NCI-H2196 treated with DMSO at 0.1 percent for 48 hours (cell line): Measurements from ENCODE around the gene CLTCL1.

Experiments used
- DNase-seq: peaks from one replicate; lab custom pipeline; 2025; ENCODE audit not compliant: unreplicated experiment; lab: John Stamatoyannopoulos, UW

CLTCL1 gene

DNA sequence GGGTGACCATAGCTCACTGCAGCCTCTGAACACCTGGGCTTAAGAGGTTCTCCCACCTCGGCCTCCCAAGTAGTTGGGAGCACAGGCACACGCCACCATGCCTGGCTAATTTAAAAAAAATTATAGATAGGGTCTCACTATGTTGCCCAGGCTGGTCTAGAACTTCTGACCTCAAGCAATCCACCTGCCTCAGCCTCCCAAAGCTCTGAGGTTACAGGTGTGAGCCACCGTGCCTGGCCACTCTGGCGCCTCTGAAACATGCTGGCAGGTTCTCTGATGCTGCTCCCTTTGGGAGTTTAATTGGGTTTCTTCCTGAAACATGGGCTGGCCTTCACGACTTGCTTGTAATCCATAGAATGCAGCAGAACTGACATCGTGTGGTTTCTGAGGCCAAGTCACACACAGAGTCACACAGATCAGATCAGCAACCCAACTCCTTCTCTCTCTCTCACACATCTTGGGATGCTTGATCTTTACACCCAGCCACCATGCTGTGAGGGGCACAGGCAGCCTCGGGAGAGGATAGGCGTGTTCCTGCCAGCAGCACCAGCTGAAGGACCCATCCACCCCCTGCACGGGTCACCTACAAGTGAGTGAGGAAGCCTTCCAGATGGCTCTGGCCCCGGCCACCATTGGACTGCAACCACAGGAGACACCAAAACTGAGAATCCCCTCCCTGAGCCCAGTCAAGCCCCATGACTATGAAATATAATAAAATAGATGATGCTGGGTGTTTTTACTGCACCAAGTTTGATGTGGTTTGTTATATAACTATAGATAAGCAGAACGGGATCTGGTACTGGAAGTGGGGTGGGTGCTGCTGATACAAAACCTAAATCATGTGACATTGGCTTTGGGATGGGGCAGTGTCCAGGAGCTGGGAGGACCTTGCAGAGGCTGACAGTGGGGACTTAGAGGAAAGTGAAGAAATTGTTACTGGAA is 138.3 kb downstream of the CLTCL1 start:
- no peak for DNase-seq

DNA sequence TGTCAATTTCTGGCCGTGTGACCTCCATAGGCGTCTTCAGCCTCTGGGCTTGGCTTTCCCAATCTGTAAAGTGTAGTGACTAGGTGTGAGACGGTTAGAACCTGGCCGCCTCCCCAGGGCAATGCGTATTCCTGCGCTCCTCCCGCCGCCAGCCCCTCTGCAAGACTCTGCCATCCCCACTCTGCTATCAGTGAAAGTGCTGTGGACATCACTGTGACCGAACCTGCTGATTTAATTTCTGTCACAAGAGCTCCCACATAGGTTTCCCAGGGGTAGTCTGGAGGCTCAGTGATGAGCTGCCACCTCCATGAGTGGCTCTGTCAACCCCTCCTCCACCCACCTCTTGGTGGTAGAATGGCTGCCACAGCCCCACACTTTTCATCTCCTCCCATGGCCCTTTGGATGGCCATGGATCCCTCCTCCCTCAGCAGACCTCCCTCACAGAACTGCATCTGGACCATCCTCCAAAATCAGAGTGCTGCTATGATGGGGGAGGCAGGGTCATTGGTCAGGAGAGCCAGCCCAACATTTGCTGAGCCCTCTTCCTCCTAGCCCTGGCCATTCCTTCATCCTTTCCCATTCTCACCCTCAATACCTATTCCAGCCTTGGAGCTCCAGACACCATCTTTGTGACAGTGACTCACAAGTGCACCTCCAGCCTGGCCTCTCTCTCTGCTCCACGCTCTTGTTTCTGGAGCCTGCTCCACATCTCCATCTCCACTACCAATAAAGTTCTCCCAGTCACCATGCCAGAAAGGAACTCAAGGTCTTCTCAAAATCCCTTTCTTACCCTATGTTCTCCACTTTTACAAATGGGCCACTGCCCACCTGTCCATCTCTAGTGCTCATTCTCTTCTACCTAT is 140.0 kb downstream of the CLTCL1 start:
- DNase-seq = no peak

DNA sequence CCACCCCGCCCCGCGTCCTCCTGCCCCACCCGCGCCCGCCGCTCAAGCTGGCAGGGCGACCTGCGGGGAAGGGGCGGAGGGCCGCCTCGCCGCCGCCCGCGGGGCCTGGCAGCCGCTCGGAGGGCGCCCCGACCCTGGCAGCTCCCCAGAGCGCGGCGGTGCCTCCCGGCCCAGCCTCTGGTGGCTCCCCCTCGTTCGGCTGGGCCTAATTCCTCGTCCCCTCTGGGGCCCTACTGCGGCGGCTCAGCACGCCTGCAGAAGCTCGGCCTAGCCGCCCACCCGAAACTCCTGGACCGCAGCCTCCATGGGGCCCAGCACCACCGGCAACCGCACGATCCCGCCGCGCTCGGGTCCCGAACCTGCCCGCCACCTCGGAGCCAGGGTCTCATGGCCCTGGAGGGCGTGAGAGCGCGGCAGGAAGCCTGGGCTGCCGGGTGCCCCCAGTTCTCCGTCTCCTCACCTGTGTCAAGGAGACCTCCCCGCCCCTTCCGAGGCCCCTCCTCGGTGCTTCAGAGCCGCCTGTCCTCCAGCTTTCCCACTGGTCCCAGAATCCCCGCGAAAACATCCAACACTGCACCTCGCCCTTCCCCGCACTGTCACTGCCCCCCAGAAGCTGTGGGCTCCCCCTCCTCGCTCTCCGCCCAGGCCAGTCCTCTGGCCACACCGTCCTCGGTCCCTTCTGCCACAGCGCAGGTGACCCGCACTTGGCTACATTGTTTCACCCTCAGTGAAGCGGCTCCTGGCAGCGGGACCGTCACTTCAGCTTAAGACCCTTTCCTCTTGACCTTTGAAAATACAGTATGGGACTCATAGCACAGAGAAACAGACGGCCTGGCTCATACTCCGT is 140.8 kb downstream of the CLTCL1 start:
- no peak for DNase-seq

DNA sequence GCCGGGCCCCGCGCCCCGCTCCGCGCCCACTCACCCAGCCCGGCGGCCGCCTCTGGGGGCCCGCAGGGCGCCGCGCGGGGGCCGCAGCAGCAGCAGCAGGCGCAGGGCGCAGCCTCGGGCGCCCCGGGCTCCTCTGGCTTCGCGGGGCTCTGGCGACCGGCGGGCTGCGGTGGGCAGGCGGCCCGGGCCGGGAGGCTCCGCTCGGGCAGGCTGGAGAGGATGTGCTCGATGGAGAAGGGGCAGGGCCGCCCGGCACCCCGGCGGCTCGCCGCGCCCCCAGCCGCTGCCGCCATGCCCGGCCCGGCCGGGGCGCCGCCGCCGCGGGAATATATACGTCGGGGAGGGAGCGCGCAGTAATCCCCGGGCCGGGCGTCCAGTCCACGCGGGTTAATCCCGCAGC is 141.5 kb downstream of the CLTCL1 start, which contains the start of gene GSC2:
TSS of gene GSC2 (minus strand) at position 302 of the 400 bp plus-strand sequence. CDS start at position 293, 9 bp downstream.
- no peak for DNase-seq

DNA sequence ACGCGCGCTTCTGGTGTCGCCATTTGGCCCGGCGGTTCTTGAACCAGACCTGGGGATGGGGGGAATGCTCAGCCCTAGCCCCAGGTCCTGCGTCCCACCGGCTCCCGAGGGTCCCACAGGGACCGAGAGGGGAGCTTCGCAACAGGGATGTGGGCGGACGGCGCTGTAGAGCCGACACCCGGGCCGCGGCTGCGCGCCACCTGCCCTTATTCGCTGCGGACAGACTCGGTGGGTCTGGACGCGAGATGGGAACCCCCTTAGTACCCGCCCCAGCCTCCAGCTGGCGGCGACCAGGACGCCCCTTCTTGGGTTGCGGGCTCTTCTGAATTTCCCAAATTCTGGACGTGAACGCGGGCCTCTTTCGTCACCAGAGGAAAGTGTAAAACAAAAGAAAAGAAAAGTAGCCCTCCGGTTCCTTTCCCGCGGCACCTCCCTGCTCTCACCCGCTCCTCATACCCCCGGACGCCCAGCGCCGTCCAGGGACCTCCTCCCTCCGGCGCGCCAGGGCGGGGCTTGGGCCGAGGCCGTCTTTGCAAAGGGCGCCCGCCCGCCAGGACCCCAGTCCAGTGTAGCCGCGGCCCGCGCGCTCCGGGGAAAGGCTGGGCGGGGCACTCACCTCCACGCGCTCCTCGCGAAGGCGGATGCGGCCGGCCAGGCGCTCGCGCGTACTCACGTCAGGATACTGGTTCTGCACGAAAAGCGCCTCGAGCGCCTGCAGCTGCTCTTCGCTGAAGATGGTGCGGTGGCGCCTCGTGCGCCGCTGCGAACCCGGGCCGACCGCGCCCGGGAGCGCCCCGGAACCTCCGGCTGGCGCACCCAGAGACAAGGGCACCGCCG is 142.3 kb downstream of the CLTCL1 start:
- no peak for DNase-seq

DNA sequence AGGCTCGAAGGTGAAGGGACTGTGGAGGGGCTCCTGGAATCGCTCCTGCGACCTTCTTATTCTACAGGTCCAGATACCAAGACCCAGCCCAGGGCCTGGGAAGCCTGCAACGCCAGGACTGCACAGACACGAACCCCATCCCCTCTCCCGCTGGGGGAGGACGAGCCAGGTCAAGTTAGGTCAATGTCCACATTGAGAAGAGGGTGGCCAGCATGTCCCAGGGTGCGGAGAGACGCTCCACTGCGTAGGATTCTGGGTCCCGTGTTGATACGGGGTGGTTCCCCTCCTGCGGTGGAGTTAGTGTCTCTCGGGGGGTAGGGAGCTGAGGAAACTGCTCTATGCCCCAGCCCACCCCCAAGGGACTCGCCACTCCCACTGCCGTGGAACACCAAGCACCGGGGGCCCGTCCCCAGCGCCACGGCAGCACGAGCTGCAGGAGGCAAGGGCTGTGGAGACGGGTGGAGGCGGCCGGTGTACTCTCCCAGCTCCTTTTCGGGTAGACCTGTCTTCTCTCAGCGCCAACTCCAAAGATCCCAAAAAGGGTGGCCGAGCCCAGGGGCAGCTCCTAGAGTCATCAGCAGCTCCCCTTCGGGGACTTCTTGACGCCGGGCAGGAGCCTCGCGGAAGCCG is 143.0 kb downstream of the CLTCL1 start:
- DNase-seq = no peak

DNA sequence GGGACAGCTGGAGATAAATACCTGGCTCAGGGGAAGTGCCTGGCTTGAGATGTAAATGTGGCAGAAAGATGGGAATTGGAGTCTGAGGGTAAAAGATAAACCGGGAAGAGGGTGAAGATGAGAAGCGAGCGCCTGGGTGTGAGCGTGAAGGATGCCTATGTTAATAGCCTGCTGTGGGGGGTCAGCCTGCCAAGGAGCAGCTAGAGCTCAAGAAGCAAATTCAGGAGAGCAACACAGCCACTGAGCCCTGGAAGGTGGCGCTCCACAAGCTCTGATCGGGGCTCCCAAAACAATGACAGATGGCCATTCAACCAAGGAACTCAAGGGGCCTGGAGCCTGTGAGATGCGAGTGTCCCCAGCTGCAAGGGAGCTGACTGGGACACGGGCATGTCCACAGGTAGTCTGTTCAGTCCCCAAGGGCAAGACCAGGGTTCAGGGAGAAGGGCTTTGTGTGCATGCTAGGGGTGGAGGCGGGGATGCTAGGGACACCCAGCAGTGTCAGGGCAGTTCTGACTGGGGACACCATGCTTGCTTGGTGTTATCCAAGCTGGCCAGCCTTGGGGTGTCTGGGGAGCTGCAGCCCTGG is 144.2 kb downstream of the CLTCL1 start:
- DNase-seq = no peak

DNA sequence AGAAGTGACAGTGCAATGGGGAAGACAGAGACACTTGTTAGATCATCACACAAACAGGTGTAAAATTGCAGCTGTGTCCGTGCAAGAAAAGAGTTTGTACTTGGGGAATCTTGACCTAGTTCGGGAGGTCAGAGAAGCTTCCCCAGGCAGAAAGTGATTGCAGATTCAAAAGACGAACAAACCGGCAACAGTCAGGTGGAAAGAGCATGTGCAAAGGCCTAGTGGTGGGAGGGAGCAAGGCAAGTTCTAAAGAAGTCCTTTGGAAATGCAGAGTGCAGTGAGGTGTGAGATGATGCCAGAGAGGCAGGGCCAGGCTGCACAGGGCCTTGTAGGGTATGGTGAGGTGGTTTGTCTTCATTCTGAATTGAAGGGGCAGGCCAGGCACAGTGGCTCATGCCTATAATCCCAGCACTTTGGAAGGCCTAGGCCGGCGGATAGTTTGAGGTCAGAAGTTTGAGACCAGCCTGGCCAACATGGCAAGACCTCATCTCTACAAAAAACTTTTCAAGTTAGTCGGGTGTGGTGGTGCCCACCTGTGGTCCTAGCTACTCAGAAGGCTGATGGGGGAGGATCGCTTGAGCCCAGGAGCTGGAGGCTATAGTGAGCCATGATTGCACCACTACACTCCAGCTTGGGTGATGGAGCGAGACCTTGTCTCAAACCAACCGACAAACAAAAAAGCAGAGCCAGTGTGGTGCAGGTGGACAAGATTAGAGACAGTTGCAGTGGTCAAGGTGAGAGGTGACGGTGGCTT is 145.1 kb downstream of the CLTCL1 start:
- DNase-seq = no peak

DNA sequence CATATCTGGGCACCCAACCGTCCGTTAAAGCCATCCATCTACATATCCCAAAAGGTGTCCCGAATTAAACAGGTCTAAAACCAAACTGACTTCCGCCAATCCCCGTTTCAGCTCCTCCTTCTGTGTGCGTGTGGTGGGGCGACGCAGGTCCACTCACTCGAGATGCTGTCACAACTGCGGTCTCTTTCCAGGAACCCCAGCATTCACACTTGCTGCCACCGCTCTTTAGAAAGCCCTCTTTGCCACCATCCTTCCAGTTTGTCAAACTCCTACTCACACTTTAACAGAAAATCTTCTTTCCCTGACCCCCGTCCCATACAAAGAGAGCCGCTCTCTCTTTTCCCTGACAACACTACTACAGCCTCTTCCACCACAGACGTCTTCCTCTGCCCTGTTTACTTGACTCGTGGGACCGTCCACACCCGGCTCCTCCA is 147.5 kb downstream of the CLTCL1 start:
- DNase-seq = no peak

DNA sequence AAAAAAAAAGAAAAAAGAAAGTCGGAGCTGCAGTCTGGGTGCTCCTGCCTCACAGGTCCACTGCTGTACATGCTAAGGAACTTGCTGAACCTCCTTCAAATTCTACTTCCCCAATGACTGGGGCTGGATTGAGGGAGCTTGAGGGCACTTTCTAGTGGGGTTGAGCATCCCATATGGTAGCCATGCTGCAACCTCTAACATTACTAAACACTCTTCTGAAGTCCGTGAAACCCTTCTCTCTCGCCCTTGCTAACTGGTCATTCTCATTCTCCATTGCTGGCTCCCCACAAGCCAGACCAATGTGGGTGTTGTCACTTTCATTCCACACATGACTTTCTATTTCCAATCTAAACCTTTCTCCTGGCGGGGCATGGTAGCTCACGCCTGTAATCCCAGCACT is 148.3 kb downstream of the CLTCL1 start:
- no peak for DNase-seq

DNA sequence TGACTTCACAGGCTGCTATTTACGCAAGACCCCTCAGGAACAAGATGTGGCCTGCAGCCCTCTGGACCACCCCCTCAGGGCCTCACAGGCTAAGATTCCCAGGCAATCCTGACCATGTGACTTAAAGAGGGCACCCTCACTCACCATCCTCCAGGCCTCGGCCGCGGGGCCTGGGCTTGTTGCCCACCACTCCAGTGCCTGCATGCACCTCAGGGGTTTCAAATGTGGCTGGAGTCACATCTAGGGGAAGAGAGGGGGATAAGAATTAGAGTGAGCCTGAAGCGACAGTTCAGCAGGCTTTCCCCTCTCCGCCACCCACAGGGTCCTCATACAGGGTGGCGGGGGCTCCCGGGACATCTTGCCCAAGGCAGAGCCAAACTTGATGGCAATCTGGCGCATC is 149.1 kb downstream of the CLTCL1 start:
- DNase-seq = no peak

DNA sequence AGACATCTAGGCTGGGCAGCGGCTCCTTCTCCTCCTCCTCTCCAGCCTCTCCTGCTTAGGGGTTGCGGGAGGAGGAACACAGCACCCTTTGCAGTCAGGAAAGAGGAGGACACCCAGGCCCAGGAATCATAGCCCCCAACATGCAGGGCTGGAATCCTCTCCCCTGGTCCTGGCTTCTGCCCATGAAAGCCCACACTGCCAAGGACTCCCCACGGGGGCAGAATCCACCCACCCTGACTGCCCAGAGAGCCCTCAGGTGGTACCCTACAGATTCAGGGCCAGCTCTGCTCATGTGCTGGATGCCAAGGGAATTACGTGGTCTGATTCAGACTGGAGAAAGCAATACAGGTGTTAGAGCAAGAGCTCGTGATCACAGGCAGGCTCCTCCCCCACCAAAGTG is 151.5 kb downstream of the CLTCL1 start:
- DNase-seq = no peak

DNA sequence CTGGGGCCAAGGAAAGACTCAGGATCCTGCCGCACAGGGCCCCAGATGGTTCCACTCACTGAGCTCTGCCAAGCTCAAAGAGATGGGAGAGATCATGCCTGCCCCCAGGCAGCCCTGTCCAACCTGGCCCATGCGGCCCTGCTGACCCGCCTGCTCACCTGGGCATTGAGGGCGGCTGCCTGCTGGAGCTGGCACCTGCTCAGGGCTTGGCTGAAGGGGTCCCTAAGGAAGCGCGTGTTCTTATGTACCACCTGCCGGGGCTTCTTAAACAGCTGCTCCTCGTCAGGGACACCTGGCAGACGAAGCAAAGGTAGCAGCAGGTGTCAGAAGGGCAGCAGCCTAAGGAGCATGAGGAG is 152.5 kb downstream of the CLTCL1 start:
- no peak for DNase-seq

DNA sequence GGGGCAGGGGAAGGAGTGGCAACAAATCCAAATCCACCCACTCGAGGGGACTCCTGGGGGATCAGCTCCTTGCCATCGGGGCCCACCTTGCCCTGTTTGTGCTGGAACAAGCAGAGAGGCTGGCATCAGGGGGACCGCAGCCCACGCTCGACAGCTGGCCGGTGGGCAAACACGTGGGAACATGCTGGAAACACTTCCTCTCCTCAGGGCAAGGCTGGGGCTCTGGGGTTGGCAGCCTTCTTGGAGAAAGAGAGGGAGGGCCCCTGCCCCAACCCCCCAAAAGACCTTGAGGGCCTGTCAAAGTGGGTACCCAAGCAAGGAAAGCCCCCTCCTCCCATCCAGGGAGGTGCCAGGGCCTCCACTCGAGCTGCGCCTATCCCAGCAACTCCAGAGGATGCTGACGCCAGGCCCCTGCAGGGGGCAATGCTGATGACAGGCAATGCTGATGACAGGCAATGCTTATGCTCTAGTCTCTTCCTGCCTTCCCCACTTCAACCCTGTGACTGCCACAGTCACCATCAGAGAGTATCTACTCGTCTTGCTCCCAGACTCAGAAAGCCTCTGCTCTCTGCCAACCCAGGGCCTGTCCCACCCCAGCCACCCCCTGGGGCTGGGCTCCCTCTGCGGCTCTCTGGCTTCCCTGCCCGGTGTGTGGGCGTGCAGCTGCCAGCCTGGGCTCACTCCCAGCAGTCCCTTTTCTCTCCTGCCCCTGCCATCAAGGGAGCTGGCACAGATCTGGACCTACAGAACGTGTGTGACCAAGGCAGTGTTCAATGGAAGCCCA is 153.1 kb downstream of the CLTCL1 start:
- no peak for DNase-seq

DNA sequence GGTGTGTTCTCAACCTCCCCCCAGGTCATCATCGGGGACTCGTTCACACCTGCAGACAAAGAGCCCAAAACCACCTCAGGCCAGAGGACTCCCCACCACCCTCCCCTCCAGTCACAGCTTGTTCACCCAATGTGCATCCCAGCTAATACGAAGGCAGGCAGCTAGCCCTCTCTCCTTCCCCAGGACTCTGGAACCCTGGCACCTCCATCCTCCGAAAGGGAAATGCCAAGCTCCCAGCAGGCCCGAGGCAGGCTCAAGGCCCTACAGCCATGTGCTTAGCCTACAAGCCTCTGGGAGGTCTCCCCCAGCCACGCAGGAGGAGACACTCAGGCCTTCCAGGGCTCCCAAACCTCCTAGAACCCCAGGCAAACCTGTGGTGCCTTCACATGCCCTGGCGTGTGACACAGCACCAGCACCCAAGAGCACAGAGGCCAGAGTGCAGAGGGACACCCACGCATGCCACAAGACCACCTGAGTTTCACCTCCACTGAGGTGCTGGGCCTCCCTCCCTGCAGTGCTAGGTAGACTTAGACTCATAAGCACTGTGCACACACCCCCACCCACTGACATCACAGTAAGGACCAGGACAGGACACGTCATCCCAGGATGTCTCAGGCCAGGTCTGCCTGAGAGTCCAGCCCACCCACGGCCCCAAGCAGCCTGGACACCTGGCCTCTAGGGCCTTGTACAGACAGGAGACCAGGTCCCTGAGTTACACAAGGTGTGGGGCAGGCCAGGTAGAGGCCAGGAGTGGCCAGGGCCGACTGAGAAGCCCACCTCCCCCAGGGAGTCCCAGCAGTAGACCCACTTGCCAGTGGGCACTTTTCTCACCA is 153.9 kb downstream of the CLTCL1 start:
- DNase-seq = no peak

DNA sequence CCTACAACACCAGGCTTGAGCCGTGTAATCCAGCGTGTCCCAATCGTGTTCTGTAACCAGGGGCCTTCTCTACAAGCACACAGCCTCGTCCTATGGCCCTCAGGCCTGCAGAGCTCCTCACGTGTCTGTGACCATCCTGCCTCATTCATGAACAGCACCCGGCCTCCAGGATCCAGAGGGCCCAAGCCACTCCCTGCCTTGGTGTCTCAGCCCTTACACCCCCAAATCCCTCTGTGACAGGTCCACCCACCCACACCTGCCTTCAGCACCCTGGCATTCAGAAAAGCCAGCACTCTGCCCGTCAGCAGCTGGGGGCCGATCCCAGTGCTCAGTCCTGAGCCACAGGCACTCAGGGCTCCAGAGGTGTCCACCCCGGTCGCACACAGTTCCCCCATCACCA is 154.6 kb downstream of the CLTCL1 start:
- DNase-seq = no peak

DNA sequence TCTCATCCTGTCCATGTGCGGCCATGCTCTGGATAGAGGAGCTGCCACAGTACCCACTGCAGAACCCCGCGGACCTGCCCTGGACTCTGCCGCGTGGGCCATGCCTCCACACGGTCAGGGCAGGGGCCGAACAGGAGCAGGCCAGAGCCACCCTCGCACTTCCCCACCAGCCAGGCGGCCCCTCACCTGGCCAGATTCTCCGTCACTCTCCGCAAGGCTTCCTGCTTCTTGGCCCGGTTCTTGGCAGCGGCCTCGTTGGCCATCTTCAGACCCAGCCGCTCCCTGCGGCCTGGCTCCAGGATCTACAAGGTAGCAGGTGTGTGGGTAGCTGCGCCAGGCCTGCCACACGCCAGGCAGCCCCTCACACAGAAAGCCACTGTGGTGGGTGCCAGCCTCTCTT is 156.6 kb downstream of the CLTCL1 start:
- DNase-seq = no peak
